MM.1S (cell line): Measurements from ENCODE around the gene TNFRSF13B.

Experiments
- DNase-seq: peaks from one replicate; pipeline ENCODE4 v3.0.0-alpha.2; 2015
- H2AFZ ChIP-seq: fragments of 300-600 bp; sonication (generic); 2 replicates; pipeline ENCODE4 v1.6.0; 2016; ENCODE audit warnings: antibody characterized with exemption, low read length
- H3F3A ChIP-seq: fragments of 300-600 bp; sonication (generic); 2 replicates; pipeline ENCODE4 v1.6.1; 2016; ENCODE audit warnings: mild to moderate bottlenecking, antibody characterized with exemption, low read length, moderate library complexity, mixed read lengths; ENCODE audit not compliant: insufficient read depth
- H3K27ac ChIP-seq: fragments of 300-600 bp; sonication (generic); 2 replicates; pipeline ENCODE4 v1.5.1; 2016; ENCODE audit warnings: mild to moderate bottlenecking, low read length
- H3K27me3 ChIP-seq: fragments of 300-600 bp; sonication (generic); replicated peaks from 2 replicates; pipeline ENCODE4 v1.6.0; 2016; ENCODE audit warnings: low read length; ENCODE audit not compliant: insufficient read depth
- H3K36me3 ChIP-seq: fragments of 300-600 bp; sonication (generic); replicated peaks from 2 replicates; pipeline ENCODE4 v1.6.1; 2016; ENCODE audit warnings: mild to moderate bottlenecking, low read length, mixed read lengths; ENCODE audit not compliant: insufficient read depth
- H3K4me1 ChIP-seq: fragments of 300-600 bp; sonication (generic); 2 replicates; pipeline ENCODE4 v1.6.1; 2016; ENCODE audit warnings: low read length, mixed read lengths
- H3K4me2 ChIP-seq: fragments of 300-600 bp; sonication (generic); 2 replicates; pipeline ENCODE4 v1.6.0; 2016; ENCODE audit warnings: low read depth, low read length
- H3K4me3 ChIP-seq: fragments of 300-600 bp; sonication (generic); 2 replicates; pipeline ENCODE4 v1.5.1; 2016; ENCODE audit warnings: low read length, mixed read lengths
- H3K79me2 ChIP-seq: fragments of 300-600 bp; sonication (generic); 2 replicates; pipeline ENCODE4 v1.6.1; 2016; ENCODE audit warnings: mixed run types, low read length, mixed read lengths
- H3K9ac ChIP-seq: fragments of 300-600 bp; sonication (generic); 2 replicates; pipeline ENCODE4 v1.6.1; 2016; ENCODE audit warnings: low read length, mixed read lengths
- H3K9me2 ChIP-seq: fragments of 300-600 bp; sonication (generic); replicated peaks from 2 replicates; pipeline ENCODE4 v1.6.1; 2016; ENCODE audit warnings: mild to moderate bottlenecking, low read length, mixed read lengths; ENCODE audit not compliant: insufficient read depth
- H3K9me3 ChIP-seq: fragments of 300-600 bp; sonication (generic); replicated peaks from 2 replicates; pipeline ENCODE4 v1.6.1; 2016; ENCODE audit warnings: mild to moderate bottlenecking, low read length, mixed read lengths; ENCODE audit not compliant: insufficient read depth
- H4K20me1 ChIP-seq: fragments of 300-600 bp; sonication (generic); 2 replicates; pipeline ENCODE4 v1.6.1; 2016; ENCODE audit warnings: mild to moderate bottlenecking, low read length, moderate library complexity, mixed read lengths; ENCODE audit not compliant: insufficient read depth
- CTCF ChIP-seq: fragments of 300-600 bp; sonication (generic); IDR thresholded peaks from 2 replicates; pipeline ENCODE4 v1.5.1; 2016; ENCODE audit warnings: antibody characterized with exemption, low read length, mixed read lengths
- EZH2 ChIP-seq: fragments of 300-600 bp; sonication (generic); optimal IDR thresholded peaks from 2 replicates; pipeline ENCODE3; 2017; ENCODE audit warnings: low read depth, mild to moderate bottlenecking, antibody characterized with exemption, low read length, mixed read lengths
- EZH2phosphoT487 ChIP-seq: fragments of 300-600 bp; sonication (generic); IDR thresholded peaks from 2 replicates; pipeline ENCODE4 v1.6.1; 2018; ENCODE audit warnings: antibody characterized with exemption, low read length

Gene TNFRSF13B

GRCh38 chr17:16916557-16916920 lies 55.4 kb downstream of the TNFRSF13B start:
- H4K20me1 ChIP-seq, result no peaks in the 10 kb centered on the region
- H3F3A ChIP-seq, result peaks cover 11% of the 10 kb centered on the region
- H3K27me3 ChIP-seq, result no peaks in the 10 kb centered on the region
- H3K9me2 ChIP-seq, result no peaks in the 10 kb centered on the region
- no peaks in the 10 kb centered on the region for H3K79me2 ChIP-seq
- DNase-seq, result no peak
- no peak overlapping the region for H3K9ac ChIP-seq
- 0 out of 2 replicates have a peak overlapping the region, but pooled peaks have one; percentile 33 for H3K4me3 ChIP-seq
- peak overlapping the region; percentile 60 for H3K4me2 ChIP-seq
- no peak overlapping the region; the same call in 1 of the 2 replicates for H3K27ac ChIP-seq
- H3K36me3 ChIP-seq, result no peaks in the 10 kb centered on the region
- no peaks in the 10 kb centered on the region for H3K9me3 ChIP-seq
- peak overlapping the region; percentile 79 for H2AFZ ChIP-seq
- peaks cover 13% of the 10 kb centered on the region for H3K4me1 ChIP-seq
- no peak for TF ChIP-seq CTCF
- no peak for TF ChIP-seq EZH2
- no peak for TF ChIP-seq EZH2phosphoT487

GRCh38 chr17:16915752-16916556 lies 56.0 kb downstream of the TNFRSF13B start:
- Histone ChIP-seq H3K79me2 (no peaks in the 10 kb centered on the region), H3K27ac (peak overlapping the region; percentile 4; the same call in 1 of the 2 replicates), H3K36me3 (no peaks in the 10 kb centered on the region), H3K4me3 (peak overlapping the region; percentile 33; the same call in 1 of the 2 replicates), H3K9me3 (no peaks in the 10 kb centered on the region), H2AFZ (peak overlapping the region; percentile 79), H4K20me1 (no peaks in the 10 kb centered on the region), H3K9ac (peak overlapping the region; percentile 27; the same call in 1 of the 2 replicates), H3K4me2 (peak overlapping the region; percentile 60), H3F3A (peaks cover 7% of the 10 kb centered on the region), H3K4me1 (peaks cover 13% of the 10 kb centered on the region), H3K27me3 (no peaks in the 10 kb centered on the region), H3K9me2 (no peaks in the 10 kb centered on the region)
- TF ChIP-seq EZH2 (no peak), CTCF (peak; percentile 85), EZH2phosphoT487 (no peak)
- peak; percentile 84 for DNase-seq

GRCh38 chr17:16913463-16913862 lies 58.5 kb downstream of the TNFRSF13B start:
- Histone ChIP-seq H2AFZ (no peak overlapping the region), H3K79me2 (no peaks in the 10 kb centered on the region), H3K4me3 (no peak overlapping the region), H3K27ac (no peak overlapping the region), H4K20me1 (no peaks in the 10 kb centered on the region), H3K9me3 (no peaks in the 10 kb centered on the region), H3F3A (peaks cover 6% of the 10 kb centered on the region; the same call in 1 of the 2 replicates), H3K27me3 (no peaks in the 10 kb centered on the region), H3K9ac (no peak overlapping the region), H3K4me2 (no peak overlapping the region), H3K36me3 (no peaks in the 10 kb centered on the region), H3K4me1 (peaks cover 13% of the 10 kb centered on the region), H3K9me2 (no peaks in the 10 kb centered on the region)
- no peak for TF ChIP-seq EZH2phosphoT487
- TF ChIP-seq EZH2, result no peak
- TF ChIP-seq CTCF, result no peak
- no peak for DNase-seq
